NT2/D1 (cell line): Measurements from ENCODE around the gene ACSF3.

Source experiments
- SUZ12 ChIP-seq: IDR thresholded peaks from 2 replicates; pipeline ENCODE4 v1.6.1; 2011; ENCODE audit not compliant: insufficient read length, insufficient read depth; ENCODE audit errors: extremely low read depth
- YY1 ChIP-seq: IDR thresholded peaks from 2 replicates; pipeline ENCODE4 v1.6.1; 2011; ENCODE audit not compliant: insufficient read length, insufficient read depth
- ZNF274 ChIP-seq: IDR thresholded peaks from 2 replicates; pipeline ENCODE4 v1.6.1; 2011; ENCODE audit warnings: mild to moderate bottlenecking, low read depth, low read length

DNA sequence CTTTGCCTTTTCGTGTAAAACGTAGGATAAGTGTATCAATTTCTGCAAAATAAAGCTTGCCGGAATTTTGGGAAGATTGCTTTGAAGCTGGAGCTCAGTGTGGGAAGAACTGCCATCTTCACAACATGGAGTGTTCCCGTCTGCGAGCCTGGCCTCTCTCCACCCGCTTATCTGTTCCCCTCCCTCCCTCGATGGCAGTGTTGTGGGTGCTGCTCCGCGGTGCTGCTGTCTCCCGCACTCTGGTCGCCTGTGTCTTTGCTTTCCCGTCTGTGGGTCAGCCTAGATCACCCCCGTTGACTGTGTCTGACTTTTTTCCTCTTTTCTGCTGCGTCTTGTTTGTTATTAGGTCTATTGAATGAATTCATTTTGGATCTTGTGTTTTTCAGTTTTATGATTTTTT lies 17.0 kb downstream of the ACSF3 start:
- TF ChIP-seq SUZ12 (no peak), ZNF274 (no peak), YY1 (no peak)
